ENCODE results near the gene KIF6.
"Not testable (repeated sequence)": the region's sequence is repeated elsewhere in the genome, so short reads cannot be mapped to it uniquely, and the experiment has no call there.

The KIF6 gene

GRCh38 chr6:39725632-39725997, 407 bp upstream of the KIF6 start:
- H3K36me3 ChIP-seq (ENCODE audit: control insufficient read depth, insufficient read depth, low read length), result no peaks in the 10 kb centered on the region
- H3K4me2 ChIP-seq (ENCODE audit: low read length), result peak overlapping the region; percentile 68
- H3K27me3 ChIP-seq (ENCODE audit: control insufficient read depth, insufficient read depth, low read length), result no peaks in the 10 kb centered on the region
- H3K4me3 ChIP-seq (ENCODE audit: low read depth, low read length), result peak overlapping the region; percentile 60
- no peaks in the 10 kb centered on the region for H3K9me3 ChIP-seq (ENCODE audit: control insufficient read depth, low read length)
- H3K79me2 ChIP-seq, result no peaks in the 10 kb centered on the region
- no peak overlapping the region for H3K9ac ChIP-seq
- H3K27ac ChIP-seq, result no peak overlapping the region
- H3K4me1 ChIP-seq, result no peaks in the 10 kb centered on the region
- TF ChIP-seq CTCF (IDR thresholded peaks at IDR 0.05), result no peak
- H2AFZ ChIP-seq, result peak overlapping the region; percentile 78

- H3K36me3 ChIP-seq (ENCODE audit: control insufficient read depth, insufficient read depth, low read length); H3K79me2 ChIP-seq; H3K27ac ChIP-seq; H3K4me1 ChIP-seq; H3K9ac ChIP-seq; H3K4me3 ChIP-seq (ENCODE audit: low read depth, low read length); H2AFZ ChIP-seq; H3K9me3 ChIP-seq (ENCODE audit: control insufficient read depth, low read length); H3K27me3 ChIP-seq (ENCODE audit: control insufficient read depth, insufficient read depth, low read length); H3K4me2 ChIP-seq (ENCODE audit: low read length): not testable (repeated sequence)
Measured at GRCh38 chr6:39723350-39723749, 1.9 kb downstream of the KIF6 start.

GRCh38 chr6:39714802-39715201, 10.4 kb downstream of the KIF6 start:
- Histone ChIP-seq H3K9me3 (ENCODE audit: control insufficient read depth, low read length) (no peaks in the 10 kb centered on the region), H2AFZ (peak overlapping the region; percentile 57), H3K4me1 (peaks cover 13% of the 10 kb centered on the region), H3K4me2 (ENCODE audit: low read length) (no peak overlapping the region), H3K27me3 (ENCODE audit: control insufficient read depth, insufficient read depth, low read length) (no peaks in the 10 kb centered on the region), H3K9ac (no peak overlapping the region), H3K4me3 (ENCODE audit: low read depth, low read length) (no peak overlapping the region), H3K27ac (peak overlapping the region; percentile 74), H3K36me3 (ENCODE audit: control insufficient read depth, insufficient read depth, low read length) (no peaks in the 10 kb centered on the region), H3K79me2 (no peaks in the 10 kb centered on the region)
- no peak for TF ChIP-seq CTCF (IDR thresholded peaks at IDR 0.05)

GRCh38 chr6:39707962-39708683, 17.1 kb downstream of the KIF6 start:
- TF ChIP-seq CTCF (IDR thresholded peaks at IDR 0.05), result no peak
- H3K27me3 ChIP-seq (ENCODE audit: control insufficient read depth, insufficient read depth, low read length), result no peaks in the 10 kb centered on the region
- no peak overlapping the region for H3K27ac ChIP-seq

GRCh38 chr6:39706819-39707335, 18.3 kb downstream of the KIF6 start:
- Histone ChIP-seq H3K27ac (no peak overlapping the region), H3K9me3 (ENCODE audit: control insufficient read depth, low read length) (no peaks in the 10 kb centered on the region), H3K79me2 (no peaks in the 10 kb centered on the region), H3K4me1 (peaks cover 5% of the 10 kb centered on the region), H3K36me3 (ENCODE audit: control insufficient read depth, insufficient read depth, low read length) (no peaks in the 10 kb centered on the region), H3K9ac (no peak overlapping the region), H3K27me3 (ENCODE audit: control insufficient read depth, insufficient read depth, low read length) (no peaks in the 10 kb centered on the region), H3K4me2 (ENCODE audit: low read length) (no peak overlapping the region), H2AFZ (no peak overlapping the region), H3K4me3 (ENCODE audit: low read depth, low read length) (no peak overlapping the region)
- no peak for TF ChIP-seq CTCF (IDR thresholded peaks at IDR 0.05)

More at GRCh38 chr6:39707962-39708683, 17.1 kb downstream of the KIF6 start:
- H3K36me3 ChIP-seq (ENCODE audit: control insufficient read depth, insufficient read depth, low read length), result no peaks in the 10 kb centered on the region
- H3K9me3 ChIP-seq (ENCODE audit: control insufficient read depth, low read length), result no peaks in the 10 kb centered on the region
- no peak overlapping the region for H3K4me3 ChIP-seq (ENCODE audit: low read depth, low read length)
- no peak overlapping the region for H3K4me2 ChIP-seq (ENCODE audit: low read length)
- H3K4me1 ChIP-seq, result peaks cover 5% of the 10 kb centered on the region
- H3K9ac ChIP-seq, result no peak overlapping the region
- H2AFZ ChIP-seq, result no peak overlapping the region
- no peaks in the 10 kb centered on the region for H3K79me2 ChIP-seq
